CD4-positive, alpha-beta T cell treated with Interferon alpha-2 for 1 hour (primary cell): Measurements from ENCODE around the gene WNT5B.
A peak's percentile ranks its signal among the peaks of the same experiment; 100 is the strongest.

Source experiments
- DNase-seq, 2 donors: peaks; one replicate each; pipeline ENCODE4 v3.0.0-alpha.2; 2020 to 2022

The WNT5B gene

GRCh38 chr12:1630827-1631591 lies 2.0 kb downstream of the WNT5B start:
- DNase-seq = no peak

DNA sequence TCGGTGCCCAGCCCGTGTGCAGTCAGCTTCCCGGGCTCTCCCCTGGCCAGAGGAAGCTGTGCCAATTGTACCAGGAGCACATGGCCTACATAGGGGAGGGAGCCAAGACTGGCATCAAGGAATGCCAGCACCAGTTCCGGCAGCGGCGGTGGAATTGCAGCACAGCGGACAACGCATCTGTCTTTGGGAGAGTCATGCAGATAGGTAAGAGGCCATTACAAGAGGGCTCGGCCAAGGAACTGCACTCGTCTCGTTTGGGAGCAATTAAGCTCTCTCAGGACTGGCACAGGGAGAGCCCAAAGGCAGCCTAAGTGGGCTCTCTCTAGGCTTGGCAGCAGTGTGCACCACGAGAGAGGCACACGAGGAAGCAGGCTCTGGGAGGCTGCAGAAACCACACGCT lies 3.7 kb downstream of the WNT5B start:
- no peak for DNase-seq

DNA sequence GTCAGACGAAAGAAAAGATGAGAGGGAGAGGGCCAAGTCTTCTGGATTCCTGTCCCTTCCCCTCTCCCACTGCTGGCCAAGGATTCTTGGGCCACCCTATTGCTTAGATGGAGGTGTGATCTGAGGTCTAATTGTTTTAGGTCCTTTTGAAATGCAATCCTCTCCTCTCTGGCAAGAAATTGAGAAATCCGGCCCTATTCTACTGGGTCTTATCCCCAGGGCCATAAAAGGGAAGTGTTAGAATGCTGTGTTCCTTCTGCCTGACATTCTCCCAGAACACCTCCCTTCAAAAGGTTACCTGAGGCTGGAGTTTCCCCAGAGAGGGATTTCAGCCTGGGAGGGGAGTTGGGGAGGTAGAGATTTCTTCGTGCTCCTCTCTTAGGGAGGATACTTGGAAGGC lies 4.4 kb downstream of the WNT5B start:
- no peak for DNase-seq

DNA sequence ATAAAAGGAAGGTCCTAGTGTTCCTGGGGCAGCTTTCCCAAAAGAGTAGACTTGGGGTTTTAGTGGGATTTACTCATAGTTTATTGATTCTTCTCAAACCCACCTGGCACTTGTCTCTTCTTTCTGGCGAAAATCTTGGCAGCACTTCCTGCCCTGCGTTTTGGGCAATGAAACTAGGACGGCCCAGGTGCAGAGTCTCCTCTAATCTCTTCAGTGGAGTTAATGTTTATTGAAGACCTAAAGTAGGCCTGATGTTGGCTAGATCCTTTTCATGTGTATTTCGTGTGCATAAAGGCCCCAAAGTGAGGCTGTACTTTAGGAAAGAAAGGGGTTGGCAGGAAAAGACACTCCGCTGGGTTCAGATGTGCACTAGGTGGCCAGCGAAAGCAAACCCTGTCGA lies 5.1 kb downstream of the WNT5B start:
- no peak for DNase-seq

GRCh38 chr12:1634590-1635191 lies 5.7 kb downstream of the WNT5B start:
- DNase-seq = peak; percentile 52 to 61

DNA sequence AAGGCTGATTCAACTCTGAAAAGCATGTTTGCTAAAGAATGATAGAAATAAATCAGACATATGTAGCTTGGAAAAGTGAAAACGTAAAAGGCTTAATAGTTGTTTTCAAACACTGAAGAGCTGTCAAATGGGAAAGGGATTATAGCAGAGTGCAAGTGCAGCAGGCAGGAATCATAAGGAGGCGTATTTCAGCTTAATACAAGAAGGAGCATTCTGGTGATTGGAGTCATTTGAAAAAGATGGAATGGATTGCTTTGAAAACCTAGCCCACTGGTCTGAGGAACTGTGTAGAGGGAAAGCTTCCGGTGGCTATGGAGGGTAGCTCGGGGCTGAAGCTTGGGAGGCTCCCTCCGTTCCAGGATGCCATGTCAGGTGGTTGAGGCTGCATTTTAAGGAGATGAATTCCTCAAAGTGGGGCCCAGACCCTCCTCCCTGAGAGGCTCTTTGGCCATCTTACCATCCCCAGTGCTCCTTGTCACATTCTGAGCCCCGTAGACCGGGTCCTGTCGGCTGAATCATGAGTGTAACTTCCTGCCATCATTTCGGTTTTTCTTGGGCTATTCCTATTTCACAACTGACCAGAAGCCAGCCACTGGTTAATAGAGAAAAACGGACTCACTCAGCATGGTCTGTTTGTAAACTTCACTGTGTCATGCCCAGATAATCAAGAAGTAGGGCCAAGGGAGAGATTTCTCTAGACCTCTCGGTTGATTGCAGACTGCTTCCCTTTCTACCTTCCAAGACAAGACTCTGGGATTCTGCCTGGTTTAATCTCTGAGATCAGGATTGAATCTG lies 6.5 kb downstream of the WNT5B start:
- no peak for DNase-seq

DNA sequence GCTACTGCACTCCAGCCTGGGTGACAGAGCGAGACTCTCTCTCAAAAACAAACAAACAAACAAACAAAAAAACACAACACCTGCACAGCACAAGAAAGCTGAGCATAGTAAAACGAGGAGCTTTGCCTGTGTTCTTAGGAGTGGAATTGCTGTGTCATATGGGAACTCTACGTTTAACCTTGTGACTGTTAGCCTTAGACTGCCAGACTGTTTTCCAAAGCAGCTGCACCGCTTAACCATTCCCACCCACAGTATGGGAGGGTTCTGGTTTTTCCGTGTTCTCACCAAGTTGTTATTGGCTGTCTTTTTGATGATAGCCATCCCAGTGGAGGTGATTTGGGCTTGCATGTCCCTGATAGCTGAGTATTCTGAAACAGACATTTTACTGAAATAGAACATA lies 9.2 kb downstream of the WNT5B start:
- DNase-seq = no peak

- DNase-seq = no peak
Observed at GRCh38 chr12:1639538-1639937, 10.5 kb downstream of the WNT5B start.

DNA sequence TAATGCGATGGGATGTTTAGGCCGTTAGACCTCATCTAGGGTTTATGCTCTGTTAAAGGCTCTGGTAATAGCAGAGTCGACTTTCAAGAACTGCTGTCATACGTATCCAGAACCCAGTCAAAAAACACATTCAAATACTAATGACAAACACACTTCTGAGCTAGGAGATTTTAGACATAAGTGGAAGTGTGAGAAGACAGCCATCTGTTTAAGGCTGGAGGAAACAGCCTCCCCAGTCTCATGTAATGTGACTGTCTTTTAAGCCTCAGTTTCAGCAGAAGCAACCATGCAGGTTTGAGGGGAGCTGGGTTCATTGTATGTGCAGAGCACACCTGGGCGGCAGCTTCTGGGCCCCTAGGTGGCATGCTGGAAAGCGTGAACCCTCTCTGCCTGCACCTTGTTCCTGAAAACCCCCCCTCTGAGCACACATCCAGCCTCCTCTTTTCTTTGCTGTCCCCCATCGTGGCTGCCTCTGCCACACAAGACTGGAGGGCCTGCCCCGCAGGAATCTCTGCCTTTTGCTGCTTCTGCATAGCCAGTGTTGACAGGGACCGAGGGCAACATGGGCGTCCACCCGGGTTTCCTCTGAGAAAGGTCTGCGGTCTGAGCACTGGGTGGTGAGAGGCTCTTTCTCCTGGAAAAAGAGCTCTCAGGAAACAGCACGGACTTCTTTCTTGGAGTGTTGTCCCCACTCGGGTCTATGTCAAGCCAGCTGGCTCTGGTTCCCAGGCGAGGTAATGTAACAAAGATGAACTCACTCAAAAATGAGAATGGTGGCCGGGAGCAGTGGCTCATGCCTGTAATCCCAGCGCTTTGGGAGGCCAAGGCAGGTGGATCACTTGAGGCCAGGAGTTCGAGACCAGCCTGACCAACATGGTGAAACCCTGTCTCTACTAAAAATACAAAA lies 11.6 kb downstream of the WNT5B start:
- no peak for DNase-seq

DNA sequence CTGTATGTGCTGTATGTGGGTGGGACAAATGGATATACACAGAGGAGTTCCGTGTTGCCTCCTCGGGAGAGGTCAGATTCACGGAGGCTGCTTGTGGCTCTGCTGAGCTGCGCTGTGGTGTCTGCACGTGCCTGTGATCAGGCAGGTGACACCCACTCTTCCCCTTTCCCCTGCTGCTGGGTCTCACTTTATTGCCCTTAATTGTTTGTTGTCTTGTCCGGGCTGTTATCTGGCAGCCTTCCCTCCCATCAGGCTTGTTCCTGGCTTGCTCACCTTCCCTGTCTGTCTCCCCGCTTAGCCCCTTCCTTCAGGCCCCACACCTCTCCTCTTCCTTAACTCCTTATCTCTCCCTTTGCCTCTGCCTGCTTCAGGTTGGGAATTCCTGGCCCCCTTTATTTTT lies 13.5 kb downstream of the WNT5B start:
- no peak for DNase-seq

DNA sequence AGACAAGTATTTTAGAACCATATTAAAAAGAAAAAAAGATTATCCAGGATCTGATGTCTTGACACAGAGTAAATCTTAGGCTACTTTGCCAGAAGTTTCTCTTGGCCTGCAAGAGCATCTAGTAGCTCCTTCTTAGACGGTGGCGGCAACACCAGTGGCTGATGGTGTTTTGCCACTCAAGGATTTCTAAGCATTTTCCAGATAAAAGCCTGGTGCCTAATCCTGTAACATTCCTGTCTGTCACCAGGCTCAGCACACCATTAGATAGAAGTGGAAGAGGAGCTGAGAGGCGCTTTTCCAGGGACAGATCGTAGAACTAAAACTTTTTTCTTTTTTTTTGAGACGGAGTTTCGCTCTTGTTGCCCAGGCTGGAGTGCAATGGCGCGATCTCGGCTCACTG lies 14.0 kb downstream of the WNT5B start:
- DNase-seq = no peak

DNA sequence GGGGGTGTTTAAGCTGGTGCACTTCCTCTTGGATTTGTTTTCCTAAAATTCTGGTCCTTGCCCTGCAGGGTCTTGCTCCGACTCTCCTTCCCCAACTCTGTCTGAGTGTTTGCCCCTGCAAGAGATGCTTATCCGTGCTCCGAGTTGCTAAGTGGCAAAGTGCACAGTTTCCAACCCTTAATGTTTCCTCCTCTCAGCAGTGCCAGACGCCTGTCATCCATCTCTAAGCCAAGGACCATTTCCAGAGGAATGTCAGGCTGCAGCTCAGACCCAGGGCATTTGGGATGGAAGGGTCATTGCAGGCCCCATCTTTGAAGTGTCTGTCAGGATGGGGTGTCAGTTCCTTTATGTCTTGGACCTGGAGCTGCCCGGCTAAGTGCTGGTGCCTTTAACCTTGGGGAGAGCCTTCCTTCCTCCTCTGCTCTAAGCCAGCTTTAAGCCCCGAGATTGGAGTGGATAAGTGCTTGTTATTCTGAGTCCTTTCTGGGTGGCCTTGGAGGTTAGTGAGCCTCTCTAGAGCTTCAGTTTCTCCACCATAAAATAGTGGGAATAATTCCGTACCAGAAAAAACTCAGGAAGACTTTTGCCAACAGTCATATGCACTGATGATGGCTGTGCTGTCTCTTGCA lies 15.0 kb downstream of the WNT5B start:
- no peak for DNase-seq

GRCh38 chr12:1644534-1645438 lies 15.8 kb downstream of the WNT5B start:
- DNase-seq = no peak

DNA sequence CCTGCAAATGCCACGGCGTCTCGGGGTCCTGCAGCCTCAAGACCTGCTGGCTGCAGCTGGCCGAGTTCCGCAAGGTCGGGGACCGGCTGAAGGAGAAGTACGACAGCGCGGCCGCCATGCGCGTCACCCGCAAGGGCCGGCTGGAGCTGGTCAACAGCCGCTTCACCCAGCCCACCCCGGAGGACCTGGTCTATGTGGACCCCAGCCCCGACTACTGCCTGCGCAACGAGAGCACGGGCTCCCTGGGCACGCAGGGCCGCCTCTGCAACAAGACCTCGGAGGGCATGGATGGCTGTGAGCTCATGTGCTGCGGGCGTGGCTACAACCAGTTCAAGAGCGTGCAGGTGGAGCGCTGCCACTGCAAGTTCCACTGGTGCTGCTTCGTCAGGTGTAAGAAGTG lies 16.8 kb downstream of the WNT5B start:
- no peak for DNase-seq

- DNase-seq = no peak
Observed at GRCh38 chr12:1646569-1647284, 17.7 kb downstream of the WNT5B start.

GRCh38 chr12:1647285-1647669 lies 18.2 kb downstream of the WNT5B start:
- DNase-seq = no peak

DNA sequence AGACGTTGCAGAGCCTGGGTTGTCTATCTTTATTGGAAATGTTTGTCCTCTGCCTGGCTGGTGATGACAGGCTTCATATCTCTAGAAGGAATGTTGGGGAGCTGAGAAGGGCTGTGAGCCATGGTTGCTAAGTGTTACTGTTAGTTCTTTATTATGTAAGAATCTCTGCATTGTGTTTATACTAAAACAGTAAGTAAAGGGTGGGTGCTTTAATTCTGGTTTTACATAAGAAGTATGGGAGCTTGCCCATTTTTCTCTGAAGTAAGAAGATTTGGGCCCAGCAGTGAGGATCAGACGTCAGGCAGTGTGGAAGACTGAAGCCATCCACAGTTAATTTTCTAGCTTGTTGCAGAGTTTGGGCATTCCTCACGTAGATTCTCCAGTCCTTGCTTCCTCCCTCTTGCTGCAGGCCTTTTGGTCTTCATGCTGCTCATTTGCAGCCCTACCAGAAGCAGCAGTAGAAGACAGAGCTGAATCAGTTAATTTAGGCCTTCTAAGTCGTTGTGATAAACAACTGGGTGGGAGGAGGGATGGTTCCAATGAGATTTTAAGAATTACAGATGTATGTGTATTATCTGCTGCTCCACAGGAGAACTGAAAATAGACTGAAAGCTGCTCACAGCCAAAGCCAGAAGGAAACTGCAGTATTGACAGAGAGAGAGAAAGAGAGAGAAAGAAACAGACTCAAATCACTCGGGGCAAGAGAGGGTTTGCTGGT lies 21.4 kb downstream of the WNT5B start:
- no peak for DNase-seq

GRCh38 chr12:1650978-1651361 lies 21.9 kb downstream of the WNT5B start:
- DNase-seq = no peak

DNA sequence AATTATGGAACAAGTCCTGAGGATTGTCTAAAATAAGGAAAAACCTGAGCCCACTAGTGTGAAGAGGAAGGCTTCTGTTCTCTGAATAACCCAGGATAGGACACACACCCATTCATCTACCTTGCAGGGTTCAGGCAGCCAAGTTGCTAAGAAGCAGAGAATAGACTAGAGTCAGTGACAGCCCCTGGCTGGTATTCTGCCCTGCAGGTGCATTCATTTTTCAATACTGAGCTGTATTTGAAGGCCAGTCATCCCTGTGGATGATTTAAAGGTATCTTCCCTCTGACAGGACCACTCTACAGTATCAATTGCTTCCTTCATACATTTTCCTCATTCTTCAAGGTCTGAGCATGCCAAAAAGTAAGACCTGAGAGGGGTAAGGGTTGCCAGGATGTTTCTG lies 22.9 kb downstream of the WNT5B start:
- no peak for DNase-seq

DNA sequence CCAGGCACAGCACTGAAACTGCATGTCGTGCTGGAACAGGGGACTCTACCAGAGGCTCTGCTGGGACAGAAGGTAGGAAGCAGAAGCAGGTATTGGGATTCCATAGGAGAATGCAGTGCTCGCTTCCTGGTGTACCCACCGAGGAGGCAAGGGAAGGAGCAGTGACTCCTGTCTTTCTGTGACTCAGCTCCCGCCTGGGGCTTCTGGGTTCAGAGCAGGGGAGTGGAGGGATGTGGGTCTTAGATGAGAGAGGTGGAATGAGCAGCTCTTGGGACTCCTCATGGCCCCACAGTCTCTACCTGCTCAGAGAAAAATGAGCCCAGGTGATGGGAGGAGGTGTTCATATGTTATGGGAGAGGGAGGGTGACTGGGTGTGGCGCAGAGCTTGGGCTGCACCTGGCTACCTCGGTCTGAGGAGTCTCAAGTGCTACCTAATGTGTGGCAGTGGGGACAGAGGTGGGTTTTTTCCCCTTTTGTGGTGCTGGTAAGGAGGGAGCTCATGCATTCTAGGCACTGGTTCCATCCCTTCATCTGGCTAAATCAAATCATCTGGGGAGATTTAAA lies 26.3 kb downstream of the WNT5B start:
- no peak for DNase-seq
